ENCODE data around the gene ICA1.

ICA1 gene

DNA sequence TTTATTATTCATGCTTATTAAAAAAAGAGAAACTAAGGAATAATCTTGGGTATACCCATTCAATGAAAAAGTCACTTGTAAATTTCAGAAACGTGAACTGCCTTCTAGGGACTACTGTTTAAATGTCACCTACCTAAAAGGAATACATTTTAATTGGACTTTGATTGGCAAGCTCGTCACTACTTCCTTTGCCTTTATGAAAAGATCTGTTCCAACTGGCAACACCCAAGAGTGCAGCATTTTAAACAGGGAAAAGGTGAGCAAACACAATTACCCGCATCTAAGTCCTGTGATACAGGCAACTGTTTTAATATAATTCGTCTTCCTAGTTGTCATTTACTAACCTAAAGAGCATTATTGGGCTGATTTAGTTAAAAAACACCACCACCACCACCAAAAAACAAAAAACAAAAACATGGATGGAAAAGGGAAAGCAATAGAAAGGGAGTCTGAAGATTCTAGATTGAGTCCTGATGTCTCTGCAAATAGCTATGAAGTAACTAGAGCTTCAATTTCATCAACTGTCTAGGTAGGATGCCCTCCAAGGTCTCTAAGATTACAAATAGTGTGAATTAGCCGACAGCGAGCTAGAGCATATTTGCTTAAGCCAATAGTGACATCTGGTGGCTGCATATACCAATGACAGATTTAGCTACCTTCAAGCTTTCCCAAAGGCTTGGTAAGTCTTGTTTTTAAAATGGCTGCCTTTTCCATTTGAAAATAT, 33.8 kb upstream of the ICA1 start:
- TF ChIP-seq CTCF (conservative IDR thresholded peaks at IDR 0.05; ENCODE audit: low read length) = peak; percentile 75
- H3K4me3 ChIP-seq (ENCODE audit: low read length) = no peak overlapping the region
- DNase-seq (ENCODE audit: low read depth) = peak; percentile 82

GRCh38 chr7:8291397-8292141, 29.6 kb upstream of the ICA1 start:
- TF ChIP-seq CTCF (conservative IDR thresholded peaks at IDR 0.05; ENCODE audit: low read length) = no peak
- no peak for DNase-seq (ENCODE audit: low read depth)
- H3K4me3 ChIP-seq (ENCODE audit: low read length) = no peak overlapping the region

GRCh38 chr7:8290645-8291308, 28.8 kb upstream of the ICA1 start:
- no peak for DNase-seq (ENCODE audit: low read depth)
- no peak for TF ChIP-seq CTCF (conservative IDR thresholded peaks at IDR 0.05; ENCODE audit: low read length)
- no peak overlapping the region for H3K4me3 ChIP-seq (ENCODE audit: low read length)

DNA sequence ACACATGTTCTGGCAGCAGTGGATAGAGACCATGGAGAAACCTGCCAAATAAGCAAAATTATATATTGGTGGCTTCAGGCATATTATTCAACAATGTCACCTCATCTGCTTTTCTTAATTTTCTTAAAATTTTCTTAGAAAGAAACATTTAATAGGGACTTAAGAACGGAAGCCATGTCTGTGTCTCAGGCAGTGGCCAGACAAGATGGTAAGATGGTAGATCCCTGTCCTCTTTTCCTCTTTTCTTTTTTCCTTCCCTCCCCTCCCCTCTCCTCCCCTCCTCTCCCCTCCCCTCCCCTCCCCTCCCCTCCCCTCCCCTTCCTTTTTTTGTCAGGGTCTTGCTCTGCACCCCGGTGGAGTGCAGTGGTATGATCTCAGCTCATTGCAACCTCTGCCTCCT, 24.2 kb upstream of the ICA1 start:
- TF ChIP-seq CTCF (conservative IDR thresholded peaks at IDR 0.05; ENCODE audit: low read length) = no peak
- no peak overlapping the region for H3K4me3 ChIP-seq (ENCODE audit: low read length)
- DNase-seq (ENCODE audit: low read depth) = no peak

DNA sequence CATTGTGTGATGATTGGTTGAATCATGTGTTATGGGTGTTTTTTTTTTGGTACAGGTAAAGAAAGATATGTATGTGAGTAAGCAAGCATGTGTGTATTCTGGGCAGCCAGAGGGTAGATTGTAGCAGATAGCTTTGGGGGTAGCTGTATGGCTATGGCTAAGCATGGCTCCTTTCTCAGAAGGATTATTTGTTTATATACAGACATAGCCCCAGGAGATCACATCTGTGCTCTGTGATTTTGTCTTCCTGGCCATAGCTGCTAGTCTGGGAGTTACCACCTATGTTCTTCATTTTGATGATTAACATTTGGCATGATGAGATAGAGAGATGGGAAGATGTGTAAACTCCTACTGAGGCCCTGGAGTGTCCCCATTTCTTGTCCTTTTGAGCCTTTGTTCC, 23.2 kb upstream of the ICA1 start:
- H3K4me3 ChIP-seq (ENCODE audit: low read length) = no peak overlapping the region

DNA sequence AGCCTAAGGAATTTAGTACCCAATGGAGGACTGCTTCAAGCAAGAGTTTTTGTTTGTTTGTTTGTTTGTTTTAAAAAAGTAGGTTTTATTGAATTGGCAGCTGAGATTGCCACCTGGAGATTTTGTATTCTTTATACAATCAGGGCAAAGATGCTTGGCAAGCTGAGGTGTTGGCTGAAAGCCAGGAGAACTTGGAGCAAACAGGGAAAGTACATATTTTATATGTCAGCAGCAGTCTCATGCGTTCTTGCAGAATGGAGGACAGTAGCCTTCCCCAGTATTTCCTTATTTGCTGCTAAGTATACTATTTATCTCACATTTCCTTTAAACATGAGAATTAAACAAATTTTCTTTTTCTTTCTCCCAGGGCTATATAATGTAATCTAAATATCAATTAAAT, 22.6 kb upstream of the ICA1 start:
- no peak for TF ChIP-seq CTCF (conservative IDR thresholded peaks at IDR 0.05; ENCODE audit: low read length)
- H3K4me3 ChIP-seq (ENCODE audit: low read length) = no peak overlapping the region
- no peak for DNase-seq (ENCODE audit: low read depth)

More for the DNA sequence above, 23.2 kb upstream of the ICA1 start:
- TF ChIP-seq CTCF (conservative IDR thresholded peaks at IDR 0.05; ENCODE audit: low read length) = no peak
- no peak for DNase-seq (ENCODE audit: low read depth)
